ENCODE data around the gene TBL1X.

The TBL1X gene

DNA sequence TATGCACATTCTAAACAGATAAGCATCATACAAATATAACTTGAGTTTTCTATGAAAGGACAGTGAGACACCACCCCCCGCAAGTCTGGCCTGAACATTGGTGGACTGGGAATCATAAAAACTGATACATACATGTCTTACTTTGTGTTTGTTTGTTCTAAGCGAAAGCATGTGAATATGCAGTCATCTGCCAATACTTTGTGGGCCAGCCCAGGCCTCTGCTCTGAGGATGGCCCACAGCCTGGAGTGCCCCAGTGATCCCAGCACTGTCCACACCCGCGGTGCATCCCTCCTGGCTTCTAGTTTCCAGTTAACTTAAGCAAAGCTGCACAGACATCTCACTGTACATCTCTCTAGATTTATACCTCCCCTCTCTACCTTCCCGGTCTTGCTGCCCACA is 154.3 kb downstream of the TBL1X start:
- Histone ChIP-seq H3K27me3 (ENCODE audit: insufficient read depth, low read length) (no peaks in the 10 kb centered on the region), H3K79me2 (ENCODE audit: control insufficient read depth, insufficient read depth, low read length, unreplicated experiment) (peaks cover 3% of the 10 kb centered on the region), H3K4me1 (ENCODE audit: control insufficient read depth, insufficient read depth, low read length, unreplicated experiment) (no peaks in the 10 kb centered on the region), H3K27ac (ENCODE audit: low read depth, low read length) (no peak overlapping the region), H3K4me3 (ENCODE audit: low read depth, low read length) (no peak overlapping the region), H3K36me3 (ENCODE audit: insufficient read depth, low read length) (no peaks in the 10 kb centered on the region), H2AFZ (ENCODE audit: low read length, unreplicated experiment) (no peak overlapping the region)

DNA sequence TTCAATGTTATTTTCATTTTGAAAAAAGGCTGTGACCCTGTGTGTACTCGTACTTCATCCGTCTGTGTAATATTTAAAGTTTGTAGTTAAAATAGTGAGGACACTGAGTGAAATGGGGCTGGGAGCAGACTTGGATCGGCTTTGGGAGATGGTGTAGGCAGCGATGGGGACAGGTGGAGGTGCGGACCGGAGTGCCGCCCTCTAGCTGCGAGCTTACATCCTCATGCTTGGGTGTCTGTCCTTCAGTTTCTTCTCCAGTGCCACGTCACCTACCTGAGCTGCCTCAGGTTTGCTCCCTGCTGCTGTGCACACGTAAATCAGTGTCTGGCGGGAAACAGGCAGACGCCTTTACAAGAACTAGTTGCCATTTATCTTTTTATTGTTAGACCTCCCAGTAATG is 154.7 kb downstream of the TBL1X start:
- Histone ChIP-seq H3K36me3 (ENCODE audit: insufficient read depth, low read length) (no peaks in the 10 kb centered on the region), H2AFZ (ENCODE audit: low read length, unreplicated experiment) (no peak overlapping the region), H3K79me2 (ENCODE audit: control insufficient read depth, insufficient read depth, low read length, unreplicated experiment) (no peaks in the 10 kb centered on the region), H3K27ac (ENCODE audit: low read depth, low read length) (no peak overlapping the region), H3K4me3 (ENCODE audit: low read depth, low read length) (no peak overlapping the region), H3K4me1 (ENCODE audit: control insufficient read depth, insufficient read depth, low read length, unreplicated experiment) (no peaks in the 10 kb centered on the region), H3K27me3 (ENCODE audit: insufficient read depth, low read length) (no peaks in the 10 kb centered on the region)

DNA sequence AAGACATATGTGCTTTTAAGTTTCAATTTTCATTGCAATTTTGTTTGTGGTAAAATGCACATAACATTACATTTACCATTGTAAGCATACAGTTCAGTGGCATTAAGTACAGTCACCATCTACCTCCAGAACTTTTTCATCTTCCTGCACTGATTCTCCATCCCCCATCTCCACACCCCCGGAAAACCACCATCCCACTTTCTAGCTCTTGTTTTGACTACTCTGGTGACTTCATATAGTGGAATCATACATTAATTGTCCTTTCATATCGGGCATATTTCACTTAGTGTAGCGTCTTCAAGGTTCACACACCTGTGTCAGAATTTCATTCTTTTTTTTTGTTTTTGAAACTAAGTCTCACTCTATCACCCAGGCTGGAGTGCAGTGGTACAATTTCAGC is 157.3 kb downstream of the TBL1X start:
- Histone ChIP-seq H3K27me3 (ENCODE audit: insufficient read depth, low read length) (no peaks in the 10 kb centered on the region), H3K36me3 (ENCODE audit: insufficient read depth, low read length) (no peaks in the 10 kb centered on the region), H3K4me3 (ENCODE audit: low read depth, low read length) (no peak overlapping the region)

DNA sequence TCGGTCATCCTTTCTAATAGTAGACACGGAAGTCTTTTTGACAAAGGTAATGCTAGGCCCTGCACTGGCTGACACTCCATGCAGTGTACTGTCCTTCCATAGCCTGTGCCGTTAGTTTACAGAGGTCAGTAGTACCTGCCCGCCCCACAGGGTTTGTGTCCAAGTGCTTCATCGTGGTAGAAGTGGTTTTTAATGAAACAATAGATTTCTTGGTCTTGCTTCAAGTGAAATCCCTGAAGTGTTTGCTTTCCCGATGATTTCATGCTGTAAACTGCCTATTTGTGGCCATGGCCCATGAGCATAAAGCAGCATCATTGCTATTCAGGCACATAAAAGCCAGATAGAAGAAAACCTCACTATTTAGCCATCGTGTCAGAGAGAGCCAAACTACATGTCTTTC is 161.5 kb downstream of the TBL1X start:
- H3K27ac ChIP-seq (ENCODE audit: low read depth, low read length), result no peak overlapping the region
- no peaks in the 10 kb centered on the region for H3K79me2 ChIP-seq (ENCODE audit: control insufficient read depth, insufficient read depth, low read length, unreplicated experiment)
- no peak overlapping the region for H3K4me3 ChIP-seq (ENCODE audit: low read depth, low read length)
- no peaks in the 10 kb centered on the region for H3K27me3 ChIP-seq (ENCODE audit: insufficient read depth, low read length)
- no peaks in the 10 kb centered on the region for H3K36me3 ChIP-seq (ENCODE audit: insufficient read depth, low read length)
- H2AFZ ChIP-seq (ENCODE audit: low read length, unreplicated experiment), result no peak overlapping the region
- H3K4me1 ChIP-seq (ENCODE audit: control insufficient read depth, insufficient read depth, low read length, unreplicated experiment), result no peaks in the 10 kb centered on the region

More for the DNA sequence above, 157.3 kb downstream of the TBL1X start:
- no peak overlapping the region for H2AFZ ChIP-seq (ENCODE audit: low read length, unreplicated experiment)
- H3K79me2 ChIP-seq (ENCODE audit: control insufficient read depth, insufficient read depth, low read length, unreplicated experiment), result no peaks in the 10 kb centered on the region
- H3K4me1 ChIP-seq (ENCODE audit: control insufficient read depth, insufficient read depth, low read length, unreplicated experiment), result no peaks in the 10 kb centered on the region
- H3K27ac ChIP-seq (ENCODE audit: low read depth, low read length), result no peak overlapping the region

DNA sequence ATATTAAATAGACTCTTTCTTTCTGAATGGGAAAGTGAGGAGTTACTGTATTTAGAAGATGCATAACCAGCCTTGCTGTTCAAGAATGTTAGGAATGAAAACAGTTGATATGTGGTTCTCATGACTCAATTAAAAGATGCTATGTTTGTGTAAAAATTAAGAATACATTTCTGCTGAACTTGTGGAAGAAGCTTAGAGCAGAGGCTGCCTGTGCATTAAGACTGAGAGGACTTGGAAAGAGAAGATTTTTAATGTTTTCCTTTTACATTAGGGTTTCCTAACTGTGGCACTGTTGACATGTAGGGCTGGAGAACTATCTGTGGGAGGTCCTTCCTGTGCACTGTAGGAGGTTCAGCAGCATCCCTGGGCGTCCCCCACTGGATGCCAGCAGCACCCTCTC is 163.1 kb downstream of the TBL1X start:
- no peak overlapping the region for H3K27ac ChIP-seq (ENCODE audit: low read depth, low read length)
- H3K79me2 ChIP-seq (ENCODE audit: control insufficient read depth, insufficient read depth, low read length, unreplicated experiment), result no peaks in the 10 kb centered on the region
- H3K4me3 ChIP-seq (ENCODE audit: low read depth, low read length), result no peak overlapping the region
- no peaks in the 10 kb centered on the region for H3K4me1 ChIP-seq (ENCODE audit: control insufficient read depth, insufficient read depth, low read length, unreplicated experiment)
- H3K27me3 ChIP-seq (ENCODE audit: insufficient read depth, low read length), result no peaks in the 10 kb centered on the region
- no peak overlapping the region for H2AFZ ChIP-seq (ENCODE audit: low read length, unreplicated experiment)
- H3K36me3 ChIP-seq (ENCODE audit: insufficient read depth, low read length), result no peaks in the 10 kb centered on the region

DNA sequence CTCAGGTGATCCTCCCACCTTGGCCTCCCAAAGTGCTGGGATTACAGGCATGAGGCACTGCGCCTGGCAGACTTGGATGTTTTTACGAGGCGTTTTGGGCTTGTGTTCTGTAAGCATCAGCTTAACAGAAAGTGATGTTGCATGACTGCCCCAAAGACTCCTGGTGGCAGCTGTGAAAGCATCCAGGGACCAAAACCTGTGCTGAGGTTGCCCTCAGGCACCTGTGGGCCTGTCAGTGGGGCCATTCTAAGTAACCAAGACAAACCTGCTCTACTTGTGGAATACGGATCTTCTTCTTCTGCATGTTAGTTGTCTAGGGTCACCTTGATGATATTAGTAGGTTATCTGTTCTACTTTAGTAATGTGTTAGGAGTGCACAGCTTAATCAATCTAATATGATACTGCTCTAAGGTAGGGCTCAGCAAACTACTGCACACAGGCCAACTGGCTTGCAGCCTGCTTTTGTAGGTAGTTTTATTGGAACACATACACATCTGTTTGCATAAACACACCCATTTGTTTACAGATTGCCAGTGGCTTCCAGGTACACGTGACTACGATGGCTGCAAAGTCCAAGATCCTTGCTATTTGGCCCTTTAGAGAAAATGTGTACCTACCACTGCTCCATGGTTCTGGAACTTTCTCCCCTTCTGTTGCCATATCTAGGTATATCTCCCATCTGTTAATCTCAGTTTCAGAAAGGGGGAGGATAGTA is 164.1 kb downstream of the TBL1X start:
- Histone ChIP-seq H3K79me2 (ENCODE audit: control insufficient read depth, insufficient read depth, low read length, unreplicated experiment) (no peaks in the 10 kb centered on the region), H2AFZ (ENCODE audit: low read length, unreplicated experiment) (no peak overlapping the region), H3K36me3 (ENCODE audit: insufficient read depth, low read length) (no peaks in the 10 kb centered on the region), H3K27me3 (ENCODE audit: insufficient read depth, low read length) (no peaks in the 10 kb centered on the region), H3K27ac (ENCODE audit: low read depth, low read length) (no peak overlapping the region), H3K4me1 (ENCODE audit: control insufficient read depth, insufficient read depth, low read length, unreplicated experiment) (no peaks in the 10 kb centered on the region), H3K4me3 (ENCODE audit: low read depth, low read length) (no peak overlapping the region)

DNA sequence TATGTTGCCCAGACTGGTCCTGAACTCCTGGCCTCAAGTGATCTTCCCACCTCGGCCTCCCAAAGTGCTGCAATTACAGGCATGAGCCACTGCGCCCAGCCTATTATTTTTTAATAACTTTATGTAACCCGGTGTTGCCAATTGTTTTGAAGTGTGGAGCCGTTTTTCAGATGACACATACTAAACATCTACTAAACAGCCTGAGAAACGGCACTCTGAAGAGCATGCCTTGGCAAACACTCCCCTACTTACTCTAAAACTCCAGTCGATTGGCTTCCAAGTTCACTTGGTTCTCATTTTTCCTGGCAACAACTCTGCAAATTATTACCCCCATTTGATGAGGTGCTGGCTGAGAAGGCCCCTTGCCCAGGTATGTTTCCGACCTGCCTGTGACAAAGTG is 169.7 kb downstream of the TBL1X start:
- Histone ChIP-seq H3K27ac (ENCODE audit: low read depth, low read length) (no peak overlapping the region), H3K79me2 (ENCODE audit: control insufficient read depth, insufficient read depth, low read length, unreplicated experiment) (no peaks in the 10 kb centered on the region), H3K27me3 (ENCODE audit: insufficient read depth, low read length) (no peaks in the 10 kb centered on the region), H3K4me3 (ENCODE audit: low read depth, low read length) (no peak overlapping the region), H3K36me3 (ENCODE audit: insufficient read depth, low read length) (no peaks in the 10 kb centered on the region), H3K4me1 (ENCODE audit: control insufficient read depth, insufficient read depth, low read length, unreplicated experiment) (no peaks in the 10 kb centered on the region), H2AFZ (ENCODE audit: low read length, unreplicated experiment) (no peak overlapping the region)

DNA sequence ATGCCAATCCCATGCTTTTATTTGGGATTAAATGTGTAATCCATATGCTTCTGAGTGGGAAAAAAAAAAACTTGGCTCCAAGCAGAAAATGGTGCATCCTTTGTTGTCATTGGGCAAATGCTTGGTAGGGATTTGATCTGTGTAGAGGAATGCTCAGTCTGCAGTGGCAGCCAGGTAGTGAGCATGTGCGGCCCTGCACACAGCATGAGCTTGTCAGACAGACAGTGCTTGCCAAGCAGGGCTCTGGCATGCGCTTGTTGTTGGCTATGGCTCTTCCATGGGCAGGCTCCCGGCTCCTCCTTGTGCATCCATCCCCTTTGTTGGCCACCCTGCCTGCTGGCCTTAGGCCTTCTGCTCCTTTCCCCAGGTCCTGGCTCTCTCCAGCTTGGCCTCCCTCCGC is 170.5 kb downstream of the TBL1X start:
- no peak overlapping the region for H2AFZ ChIP-seq (ENCODE audit: low read length, unreplicated experiment)
- H3K4me3 ChIP-seq (ENCODE audit: low read depth, low read length), result no peak overlapping the region
- H3K4me1 ChIP-seq (ENCODE audit: control insufficient read depth, insufficient read depth, low read length, unreplicated experiment), result no peaks in the 10 kb centered on the region
- H3K36me3 ChIP-seq (ENCODE audit: insufficient read depth, low read length), result no peaks in the 10 kb centered on the region
- H3K27ac ChIP-seq (ENCODE audit: low read depth, low read length), result no peak overlapping the region
- no peaks in the 10 kb centered on the region for H3K79me2 ChIP-seq (ENCODE audit: control insufficient read depth, insufficient read depth, low read length, unreplicated experiment)
- no peaks in the 10 kb centered on the region for H3K27me3 ChIP-seq (ENCODE audit: insufficient read depth, low read length)

DNA sequence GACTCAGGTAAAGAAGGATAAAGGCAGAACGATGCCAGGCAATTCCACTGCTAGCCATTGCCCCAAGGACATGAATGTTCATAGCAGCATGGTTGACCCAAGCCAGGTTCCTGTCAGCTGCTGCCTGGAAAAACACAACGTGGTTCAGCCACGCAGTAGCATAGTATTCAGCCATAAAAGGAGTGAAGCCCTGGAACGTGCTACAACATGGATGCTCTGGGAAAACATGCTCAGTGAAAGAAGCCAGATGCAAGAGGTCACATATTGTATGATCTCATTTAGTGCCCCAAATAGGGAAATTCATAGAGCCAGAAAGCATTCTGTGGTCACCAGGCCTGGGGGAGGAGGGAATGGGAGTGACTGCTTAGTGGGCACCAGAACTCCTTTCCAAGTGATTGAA is 170.9 kb downstream of the TBL1X start:
- no peaks in the 10 kb centered on the region for H3K79me2 ChIP-seq (ENCODE audit: control insufficient read depth, insufficient read depth, low read length, unreplicated experiment)
- H3K27me3 ChIP-seq (ENCODE audit: insufficient read depth, low read length), result no peaks in the 10 kb centered on the region
- no peak overlapping the region for H2AFZ ChIP-seq (ENCODE audit: low read length, unreplicated experiment)
- H3K36me3 ChIP-seq (ENCODE audit: insufficient read depth, low read length), result no peaks in the 10 kb centered on the region
- no peak overlapping the region for H3K27ac ChIP-seq (ENCODE audit: low read depth, low read length)
- no peak overlapping the region for H3K4me3 ChIP-seq (ENCODE audit: low read depth, low read length)
- no peaks in the 10 kb centered on the region for H3K4me1 ChIP-seq (ENCODE audit: control insufficient read depth, insufficient read depth, low read length, unreplicated experiment)

DNA sequence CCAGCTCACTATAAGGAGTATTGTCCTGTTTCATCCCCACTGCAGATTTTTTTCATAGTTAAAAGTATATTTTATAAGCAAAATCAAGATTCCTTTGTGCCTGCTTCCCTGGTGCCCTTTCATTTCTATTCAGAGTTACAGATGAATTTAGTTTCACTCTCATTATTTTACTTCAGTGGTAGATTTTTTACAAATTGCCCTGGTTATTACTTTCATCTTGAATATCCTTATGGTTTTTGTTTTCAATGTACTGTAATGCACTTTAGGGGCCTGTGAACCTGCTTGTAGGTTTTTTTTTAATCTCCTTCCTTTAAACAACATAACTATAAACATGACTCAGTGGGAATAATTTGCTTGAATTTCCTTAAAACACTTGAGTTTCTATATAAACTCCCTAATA is 174.0 kb downstream of the TBL1X start:
- no peaks in the 10 kb centered on the region for H3K4me1 ChIP-seq (ENCODE audit: control insufficient read depth, insufficient read depth, low read length, unreplicated experiment)
- no peaks in the 10 kb centered on the region for H3K36me3 ChIP-seq (ENCODE audit: insufficient read depth, low read length)
- no peak overlapping the region for H2AFZ ChIP-seq (ENCODE audit: low read length, unreplicated experiment)
- no peaks in the 10 kb centered on the region for H3K27me3 ChIP-seq (ENCODE audit: insufficient read depth, low read length)
- no peaks in the 10 kb centered on the region for H3K79me2 ChIP-seq (ENCODE audit: control insufficient read depth, insufficient read depth, low read length, unreplicated experiment)
- H3K4me3 ChIP-seq (ENCODE audit: low read depth, low read length), result no peak overlapping the region
- H3K27ac ChIP-seq (ENCODE audit: low read depth, low read length), result no peak overlapping the region

DNA sequence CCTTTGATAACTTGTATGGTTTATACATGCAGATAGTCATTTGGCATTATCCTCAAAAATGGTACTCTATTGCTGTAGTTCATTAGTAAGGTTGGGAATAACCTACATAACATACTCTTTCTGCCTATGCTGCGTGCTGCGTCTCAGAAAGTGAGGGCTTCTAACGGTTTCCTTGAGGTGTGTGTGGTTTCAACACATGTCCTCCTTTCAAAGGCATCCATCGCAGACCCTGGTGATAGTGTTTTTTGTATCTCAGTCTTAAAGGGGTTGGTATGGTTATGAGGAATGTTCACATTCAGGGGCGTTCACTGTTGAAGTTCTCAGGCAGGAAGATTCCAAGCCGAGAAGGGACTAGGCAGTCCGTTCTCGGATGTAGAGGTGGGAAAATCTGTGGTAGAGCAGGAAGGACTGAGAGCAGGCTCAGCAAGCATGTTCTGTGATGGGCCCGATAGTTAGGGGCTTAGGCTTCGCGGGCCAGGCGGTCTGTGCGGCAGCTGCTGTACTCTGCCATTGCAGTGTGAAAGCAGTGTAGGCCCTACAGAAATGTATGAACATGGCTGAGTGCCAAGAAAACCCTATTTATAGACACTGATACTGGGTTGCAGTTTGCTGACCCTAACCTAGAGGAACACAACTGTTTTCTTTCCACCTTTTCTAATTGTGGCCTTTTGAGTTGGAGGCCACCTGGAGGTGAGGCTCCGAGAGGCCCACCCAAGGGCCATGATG is 177.6 kb downstream of the TBL1X start:
- Histone ChIP-seq H3K27me3 (ENCODE audit: insufficient read depth, low read length) (no peaks in the 10 kb centered on the region), H3K4me3 (ENCODE audit: low read depth, low read length) (no peak overlapping the region), H3K36me3 (ENCODE audit: insufficient read depth, low read length) (no peaks in the 10 kb centered on the region), H3K79me2 (ENCODE audit: control insufficient read depth, insufficient read depth, low read length, unreplicated experiment) (no peaks in the 10 kb centered on the region), H3K4me1 (ENCODE audit: control insufficient read depth, insufficient read depth, low read length, unreplicated experiment) (no peaks in the 10 kb centered on the region), H2AFZ (ENCODE audit: low read length, unreplicated experiment) (no peak overlapping the region), H3K27ac (ENCODE audit: low read depth, low read length) (no peak overlapping the region)
